ENCODE measurements around the gene IRGC. TPM values are rescaled to one million over a fixed set of nuclear protein-coding genes. Genes with fewer than 3 reads are reported as not detected.
A peak's percentile ranks its signal among the peaks of the same experiment; 100 is the strongest.

The IRGC gene
- total RNA-seq, 1 donor = not detected

DNA sequence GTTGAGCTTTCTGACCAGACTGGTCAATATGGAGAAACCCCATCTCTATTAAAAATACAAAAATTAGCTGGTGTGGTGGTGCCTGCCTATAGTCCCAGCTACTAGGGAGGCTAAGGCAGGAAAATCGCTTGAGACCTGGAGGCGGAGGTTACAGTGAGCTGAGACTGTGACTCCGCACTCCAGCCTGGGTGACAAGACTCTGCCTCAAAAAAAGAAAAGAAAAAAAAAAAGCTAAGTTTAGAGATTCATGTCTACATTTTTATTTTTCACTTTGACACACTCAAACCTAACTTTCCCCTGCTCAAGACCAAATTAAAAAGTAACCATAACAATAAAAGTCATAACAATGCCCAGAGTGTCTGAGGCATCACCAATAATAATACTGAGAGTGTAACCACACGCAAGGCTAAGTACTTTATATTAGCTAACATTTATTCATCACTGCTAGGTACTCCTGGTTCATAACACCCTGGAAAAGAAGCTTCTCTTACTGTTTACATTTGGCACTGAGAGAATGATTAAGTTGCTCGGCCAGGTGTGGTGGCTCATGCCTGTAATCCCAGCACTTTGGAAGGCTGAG, 5.7 kb downstream of the IRGC start:
- no peak for DNase-seq (ENCODE audit: low read depth in 2 of 3, low spot score in 2 of 3)

DNA sequence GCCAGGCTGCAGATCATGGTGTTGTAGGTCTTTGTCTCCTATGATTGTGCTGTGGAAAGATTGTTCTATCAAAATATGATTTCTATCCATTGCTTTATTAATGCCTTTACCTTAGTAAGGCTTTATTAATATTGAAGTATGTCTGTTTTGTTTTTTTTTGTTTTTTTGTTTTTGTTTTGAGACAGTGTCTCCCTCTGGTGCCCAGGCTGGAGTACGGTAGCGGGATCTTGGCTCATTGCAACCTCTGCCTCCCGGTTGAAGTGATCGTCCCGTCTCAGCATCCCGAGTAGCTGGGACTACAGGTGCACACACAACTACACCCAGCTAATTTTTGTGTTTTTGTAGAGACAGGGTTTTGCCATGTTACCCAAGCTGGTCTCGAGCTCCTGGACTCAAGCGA, 7.7 kb downstream of the IRGC start:
- DNase-seq (ENCODE audit: low read depth in 2 of 3, low spot score in 2 of 3) = no peak

DNA sequence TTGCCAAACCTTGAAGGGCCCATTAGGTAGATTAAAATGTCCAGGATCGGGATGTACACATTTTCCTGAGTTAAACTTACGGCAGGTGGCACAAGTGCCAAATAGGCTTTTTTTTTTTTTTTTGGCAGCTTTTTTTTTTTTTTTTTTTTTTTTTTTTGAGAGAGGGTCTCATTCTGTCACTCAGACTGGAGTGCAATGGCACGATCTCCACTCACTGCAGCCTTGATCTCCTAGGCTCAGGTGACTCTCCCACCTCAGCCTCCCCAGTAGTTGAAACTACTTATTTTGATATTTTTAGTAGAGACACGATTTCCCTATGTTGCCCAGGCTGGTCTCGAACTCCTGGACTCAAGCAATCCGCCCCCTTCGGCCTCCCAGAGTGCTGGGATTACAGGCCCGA, 9.0 kb downstream of the IRGC start:
- no peak for DNase-seq (ENCODE audit: low read depth in 2 of 3, low spot score in 2 of 3)

DNA sequence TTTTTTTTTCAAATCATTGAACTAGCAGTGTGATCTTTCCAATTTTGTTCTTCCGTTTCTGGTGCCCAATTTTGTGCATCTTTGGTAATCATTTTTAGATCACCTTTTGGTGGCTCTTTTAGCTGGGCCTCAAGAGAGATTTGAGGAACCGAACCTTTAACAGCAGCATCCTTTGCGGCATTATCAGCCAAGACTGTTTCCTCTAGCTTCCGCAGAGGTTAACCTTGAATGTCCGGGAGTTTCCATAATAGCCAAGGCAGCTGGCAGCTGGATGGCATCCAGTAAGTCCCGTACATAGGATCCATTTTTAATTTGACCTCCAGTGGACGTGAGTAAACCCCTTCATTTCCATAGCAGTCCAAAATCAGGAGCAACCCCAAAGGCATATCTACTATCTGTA, 9.6 kb downstream of the IRGC start:
- peak in 2 of 3 donors; percentile 68 to 82 for DNase-seq (ENCODE audit: low read depth in 2 of 3, low spot score in 2 of 3)

DNA sequence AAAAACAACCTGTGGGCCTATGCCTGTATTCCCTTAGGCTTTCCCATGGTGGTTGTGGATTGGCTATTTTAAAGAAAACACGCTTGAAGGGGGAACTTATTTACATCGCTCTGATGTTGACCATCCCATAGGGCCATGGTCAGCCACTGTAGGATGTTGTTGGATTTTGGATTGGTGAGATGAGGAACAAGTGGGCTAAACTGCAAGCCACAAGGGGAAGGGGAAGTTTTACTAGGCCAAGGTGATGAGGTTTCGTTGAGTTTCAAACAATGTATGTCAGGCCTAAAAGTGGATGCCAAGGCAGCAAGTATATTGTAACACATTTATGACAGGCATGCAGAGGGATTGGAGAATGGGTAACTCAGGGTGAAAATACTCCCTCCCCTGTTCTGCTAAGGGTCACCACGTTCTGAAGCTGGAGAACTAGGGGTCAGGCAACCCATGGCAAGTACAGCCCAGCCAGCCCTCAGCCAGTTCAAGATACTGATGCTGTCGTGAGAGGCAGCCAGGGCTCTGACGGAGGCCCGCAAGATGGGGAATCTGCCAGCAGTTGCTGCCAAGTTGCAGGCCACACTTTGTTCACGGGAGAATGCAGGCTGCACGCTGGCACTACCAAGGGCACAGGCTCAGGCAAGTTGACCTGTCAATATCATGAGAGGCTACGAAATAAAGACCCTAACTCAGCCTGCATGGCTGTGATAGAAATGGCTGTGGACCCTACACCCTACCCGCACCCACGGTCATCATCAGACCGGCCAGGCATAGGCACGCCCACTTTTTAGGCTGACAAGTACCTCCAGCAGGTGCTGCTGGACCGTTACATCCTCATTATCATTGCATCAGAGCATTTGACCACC, 11.1 kb downstream of the IRGC start:
- DNase-seq (ENCODE audit: low read depth in 2 of 3, low spot score in 2 of 3) = peak in 1 of 3 donors; percentile 52

DNA sequence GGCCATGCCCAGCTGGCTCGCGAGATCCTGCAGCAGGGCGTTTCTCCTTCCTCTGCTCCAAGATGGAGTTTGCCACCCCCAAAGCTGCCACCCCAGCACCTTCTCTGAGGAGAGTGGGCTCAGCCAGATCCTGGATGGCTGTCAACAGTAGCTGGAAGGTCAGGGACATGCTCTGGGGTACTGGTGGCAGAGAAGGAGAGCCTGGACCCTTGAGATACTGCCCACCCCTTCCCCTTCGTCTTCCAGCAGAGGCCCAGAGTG, 11.6 kb downstream of the IRGC start:
- no peak for DNase-seq (ENCODE audit: low read depth in 2 of 3, low spot score in 2 of 3)

DNA sequence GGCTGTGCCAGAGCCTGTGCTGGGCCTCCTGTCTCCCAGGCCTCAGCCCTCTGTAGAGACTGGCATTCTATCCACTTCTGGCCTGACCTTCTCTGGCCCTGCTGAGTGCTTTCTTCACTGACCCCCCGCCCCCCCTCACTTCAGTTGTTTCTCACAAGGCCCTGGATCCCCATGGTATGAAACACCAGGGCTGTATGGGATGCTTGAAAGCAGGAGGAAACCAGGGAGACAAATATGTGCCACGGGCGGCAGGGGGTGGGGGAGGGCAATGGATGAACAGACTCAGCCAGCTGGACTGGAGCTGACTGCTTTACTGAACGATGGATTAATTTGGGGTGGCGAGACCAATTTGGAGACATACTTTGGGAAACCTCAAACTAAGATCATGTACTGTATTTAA, 14.0 kb downstream of the IRGC start:
- DNase-seq (ENCODE audit: low read depth in 2 of 3, low spot score in 2 of 3) = no peak

DNA sequence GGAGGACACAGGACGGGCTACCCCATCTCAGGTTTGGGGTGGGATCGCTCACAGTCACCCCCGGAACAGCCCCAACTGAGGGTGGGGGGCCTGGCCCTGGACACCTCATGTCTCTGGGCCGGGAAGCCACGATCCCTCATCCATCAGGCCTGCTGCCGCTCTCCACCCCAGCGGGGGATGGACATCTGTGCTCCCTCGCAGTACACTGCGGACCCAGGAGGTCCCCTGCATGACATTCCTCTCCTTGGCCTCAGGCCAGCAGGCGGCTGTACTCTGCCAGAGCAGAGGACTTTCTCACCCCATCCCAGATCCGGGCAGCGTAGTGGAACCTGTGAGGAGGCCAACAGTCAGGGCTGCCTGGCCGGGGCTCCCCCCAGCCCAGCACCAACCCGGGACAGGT, 15.5 kb downstream of the IRGC start:
- DNase-seq (ENCODE audit: low read depth in 2 of 3, low spot score in 2 of 3) = no peak

DNA sequence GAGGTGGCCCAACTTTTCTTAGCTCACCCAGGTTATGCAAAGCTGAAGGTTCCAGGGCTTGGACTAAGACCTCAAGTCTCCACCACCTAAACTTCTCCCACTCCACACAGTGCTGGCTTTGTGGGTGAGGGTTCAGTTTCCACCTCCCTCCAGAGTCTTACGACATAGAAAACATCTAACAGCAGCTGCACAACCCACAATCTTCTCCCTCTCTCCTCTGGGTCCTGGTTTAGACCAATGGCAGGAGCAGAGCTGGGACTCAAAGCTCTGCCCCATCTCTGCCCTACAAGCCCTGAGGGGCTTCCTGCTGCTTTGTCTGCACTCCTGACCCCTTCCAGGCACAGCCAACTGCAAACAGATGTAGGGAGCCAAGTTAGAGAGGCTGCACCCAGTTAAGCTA, 16.0 kb downstream of the IRGC start:
- no peak for DNase-seq (ENCODE audit: low read depth in 2 of 3, low spot score in 2 of 3)

DNA sequence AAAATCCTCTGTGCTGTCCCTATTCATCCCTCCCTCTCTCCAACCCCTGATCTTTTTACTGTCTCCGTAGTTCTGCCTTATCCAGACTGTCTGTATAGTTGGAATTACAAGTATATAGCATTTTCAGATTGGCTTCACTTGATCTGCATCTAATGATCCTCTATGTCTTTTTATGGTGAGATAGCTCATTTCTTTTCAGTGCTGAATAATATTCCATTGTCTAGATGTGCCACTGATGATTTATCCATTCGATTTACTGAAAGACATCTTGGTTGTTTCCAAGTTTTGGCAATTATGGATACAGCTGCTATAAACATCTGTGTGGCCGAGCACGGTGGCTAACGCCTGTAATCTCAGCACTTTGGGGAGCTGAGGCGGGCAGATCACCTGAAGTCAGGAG, 19.1 kb downstream of the IRGC start:
- DNase-seq (ENCODE audit: low read depth in 2 of 3, low spot score in 2 of 3) = no peak

DNA sequence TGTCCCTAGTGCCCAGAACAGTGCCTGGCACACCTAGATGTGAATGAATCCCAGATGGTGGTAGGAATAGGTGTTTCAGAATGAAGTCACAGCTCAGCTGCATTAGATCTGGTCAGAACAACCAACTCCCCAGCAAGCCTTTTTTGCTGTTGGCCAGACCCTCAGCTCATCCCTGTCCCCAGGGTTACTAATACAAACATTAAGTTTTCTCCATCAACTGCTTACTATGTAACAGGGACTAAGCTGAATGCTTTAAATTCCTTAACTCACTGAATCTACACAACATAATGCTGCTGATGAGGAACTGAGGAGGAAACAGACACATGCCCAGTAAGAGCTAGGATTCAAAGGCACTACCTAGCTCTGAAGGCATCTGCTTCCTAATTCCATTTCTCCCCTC, 20.1 kb downstream of the IRGC start:
- no peak for DNase-seq (ENCODE audit: low read depth in 2 of 3, low spot score in 2 of 3)

DNA sequence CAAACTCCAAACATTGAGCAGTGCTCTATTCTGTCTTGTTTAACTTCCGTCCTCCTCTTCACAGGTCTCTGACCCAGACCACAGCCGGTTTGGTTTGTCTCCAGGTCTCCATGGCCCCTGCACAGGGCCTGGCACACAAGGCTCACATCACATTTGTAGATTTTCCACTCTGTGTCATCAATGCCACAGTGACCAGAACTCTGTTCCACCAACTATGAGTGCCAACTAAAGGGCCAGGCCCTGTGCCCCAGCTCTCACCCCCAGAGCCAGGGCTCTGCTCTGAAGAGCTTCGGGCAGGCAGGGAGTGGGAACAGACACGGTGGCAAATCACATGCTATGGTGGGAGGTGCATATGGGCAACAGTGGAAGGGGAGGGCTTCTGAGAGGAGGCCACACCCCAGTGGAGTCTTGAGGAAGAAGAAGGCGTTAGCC, 22.9 kb downstream of the IRGC start:
- DNase-seq (ENCODE audit: low read depth in 2 of 3, low spot score in 2 of 3) = no peak

DNA sequence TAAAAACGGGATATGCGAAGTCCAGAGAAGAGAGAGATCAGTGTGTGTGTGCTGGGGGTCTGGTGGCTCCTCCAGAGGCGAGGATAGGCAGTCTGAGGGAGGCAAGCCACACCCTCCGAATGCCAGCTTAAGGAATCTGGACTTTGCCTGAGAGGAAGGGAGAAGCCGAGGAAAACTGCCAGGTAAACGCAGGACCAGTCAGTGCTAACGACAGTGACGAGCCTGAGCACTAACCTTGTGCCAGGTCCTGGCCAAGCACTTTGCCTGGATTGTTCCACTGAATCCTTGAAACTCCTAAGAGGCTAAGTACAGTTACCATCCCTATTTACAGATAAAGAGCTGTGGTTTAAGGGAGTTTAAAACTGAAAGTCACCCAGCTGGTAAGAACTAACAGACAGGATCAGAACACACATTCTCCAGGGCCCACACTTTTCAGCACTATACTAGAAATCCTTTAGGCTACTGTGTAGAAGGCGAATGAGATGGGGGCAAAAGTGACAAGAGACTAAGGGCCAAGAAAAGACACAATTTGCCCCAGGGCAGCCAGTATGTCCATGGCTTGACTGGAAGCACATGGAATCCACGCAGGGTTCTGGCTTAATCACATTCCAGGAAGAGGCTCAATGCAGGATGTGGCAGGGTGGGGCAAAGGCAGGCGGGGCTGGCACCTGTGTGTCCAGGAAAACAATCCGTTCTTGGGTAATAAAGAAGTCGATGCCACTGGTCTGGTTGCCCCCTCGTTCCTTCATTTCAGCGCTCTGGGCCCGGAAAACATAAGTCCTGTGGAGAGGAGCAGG, 23.8 kb downstream of the IRGC start:
- DNase-seq (ENCODE audit: low read depth in 2 of 3, low spot score in 2 of 3) = no peak

DNA sequence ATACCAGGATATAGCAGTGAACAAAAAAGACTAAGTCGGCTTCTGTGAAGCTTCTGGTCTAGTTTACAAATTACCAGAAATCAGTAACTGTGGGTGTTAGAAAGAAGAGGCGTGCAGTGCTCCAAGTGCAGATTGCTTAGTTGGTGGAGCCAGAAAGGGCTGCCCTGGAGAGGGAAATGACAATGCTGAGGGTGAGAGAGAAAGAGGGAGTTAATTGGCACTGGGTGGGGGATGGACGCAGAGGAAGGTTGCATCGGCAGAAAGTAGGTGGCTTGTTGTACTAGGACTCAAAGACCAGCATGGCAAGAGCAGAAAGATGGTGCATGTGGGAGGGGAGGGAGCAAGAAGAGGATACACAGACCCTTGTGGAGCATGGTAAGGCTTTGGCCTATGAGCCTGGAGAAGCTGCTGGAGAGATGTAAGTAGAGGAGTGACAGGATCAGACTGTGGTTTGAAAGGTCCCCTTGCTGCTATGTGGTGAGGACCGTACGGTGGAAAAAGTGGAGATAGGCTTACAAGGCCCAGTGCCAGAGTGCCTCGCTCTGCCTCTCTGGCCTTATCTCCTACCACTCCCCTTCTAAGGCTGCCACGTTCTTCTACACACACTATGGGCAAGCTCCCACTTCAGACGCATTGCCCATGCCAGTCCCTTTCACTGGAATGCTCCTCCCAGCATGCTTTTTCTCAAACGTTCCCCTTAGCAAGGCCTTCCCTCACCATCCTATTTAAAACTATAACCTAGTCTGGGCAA, 25.4 kb downstream of the IRGC start:
- no peak for DNase-seq (ENCODE audit: low read depth in 2 of 3, low spot score in 2 of 3)

DNA sequence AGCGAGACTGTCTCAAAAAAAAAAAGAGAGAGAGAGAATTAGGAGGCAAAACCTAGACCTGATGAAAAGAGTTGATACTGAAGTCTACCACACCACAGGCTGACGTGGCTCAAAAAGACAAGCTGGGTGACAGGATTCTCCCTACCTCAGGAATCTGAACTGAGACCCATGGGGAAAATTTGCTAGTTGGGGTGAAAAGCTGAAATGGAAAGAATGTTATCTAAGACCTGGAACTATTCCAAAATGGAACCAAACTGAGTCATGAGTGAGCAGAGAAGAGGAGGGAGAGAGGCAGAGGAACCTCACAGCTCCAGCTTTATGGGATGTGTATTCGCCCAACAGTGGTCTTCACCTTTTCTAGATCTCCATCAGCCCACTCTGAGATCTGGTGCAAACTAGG, 27.2 kb downstream of the IRGC start:
- DNase-seq (ENCODE audit: low read depth in 2 of 3, low spot score in 2 of 3) = no peak

DNA sequence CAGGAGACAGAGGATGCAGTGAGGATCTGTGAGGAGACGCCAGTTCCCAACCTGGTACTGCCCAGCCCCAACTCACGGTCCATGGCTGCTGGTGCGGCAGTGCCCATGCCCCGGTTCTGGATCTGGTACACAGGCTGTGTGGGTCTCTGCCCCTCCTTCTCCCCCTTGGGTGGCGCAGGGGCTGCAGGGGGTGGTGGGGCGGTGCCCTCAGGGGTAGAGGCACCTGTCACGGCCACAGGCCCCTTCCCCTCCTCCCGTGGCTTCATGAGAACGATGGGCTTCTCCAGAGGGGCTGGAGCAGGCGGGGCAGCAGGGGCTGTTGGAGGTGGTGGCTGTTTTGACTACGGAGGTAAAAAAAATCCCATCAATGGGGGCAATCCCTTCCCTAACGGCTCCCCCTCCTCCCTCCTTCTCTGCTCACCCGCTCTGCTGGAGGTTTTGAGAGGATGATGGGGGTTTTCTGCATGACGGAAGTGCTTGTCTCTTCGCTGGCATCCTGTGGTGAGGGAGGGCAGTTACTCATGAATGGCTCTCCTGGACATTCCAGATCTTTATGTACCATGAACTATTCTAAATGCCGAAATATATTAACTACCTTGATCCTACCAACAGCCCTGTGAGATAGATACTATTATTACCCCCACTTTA, 31.8 kb downstream of the IRGC start:
- DNase-seq (ENCODE audit: low read depth in 2 of 3, low spot score in 2 of 3) = no peak

DNA sequence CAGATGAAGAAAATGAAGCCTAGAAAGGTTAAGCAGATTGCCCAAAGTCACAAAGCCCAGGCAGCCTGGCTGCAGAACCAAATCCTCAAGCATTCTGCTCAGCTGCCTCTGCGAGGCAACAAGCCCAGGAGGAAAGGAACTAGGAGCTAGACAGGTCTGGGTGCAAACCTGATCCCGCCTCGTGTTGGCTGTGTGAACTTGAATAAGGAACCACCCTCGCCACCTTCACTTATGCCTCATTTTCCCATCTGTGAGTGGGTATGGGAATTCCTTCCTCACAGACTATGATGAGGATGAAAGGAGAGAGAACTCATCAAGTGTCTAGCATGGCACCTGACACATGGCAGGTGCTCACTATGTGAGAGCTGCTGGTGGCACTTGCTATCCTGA, 32.3 kb downstream of the IRGC start:
- no peak for DNase-seq (ENCODE audit: low read depth in 2 of 3, low spot score in 2 of 3)

DNA sequence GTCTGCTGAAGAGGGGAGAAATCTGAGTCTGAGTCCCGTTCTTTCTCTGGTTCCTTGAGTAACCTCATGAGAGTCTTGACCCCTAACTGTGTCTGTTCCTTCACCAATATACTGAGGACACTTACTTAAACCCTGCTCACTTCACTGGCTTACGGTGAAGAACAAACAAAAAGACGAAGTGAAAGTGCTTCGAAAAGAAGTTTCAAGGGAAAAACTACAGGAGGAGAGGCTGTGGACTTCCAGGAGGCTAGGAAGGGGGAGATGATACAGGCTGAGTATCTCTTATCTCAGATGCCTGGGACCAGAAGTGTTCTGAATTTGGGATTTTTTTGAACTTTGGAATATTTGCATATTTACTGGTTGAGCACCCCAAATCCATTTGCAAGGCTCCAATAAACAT, 32.8 kb downstream of the IRGC start:
- no peak for DNase-seq (ENCODE audit: low read depth in 2 of 3, low spot score in 2 of 3)

DNA sequence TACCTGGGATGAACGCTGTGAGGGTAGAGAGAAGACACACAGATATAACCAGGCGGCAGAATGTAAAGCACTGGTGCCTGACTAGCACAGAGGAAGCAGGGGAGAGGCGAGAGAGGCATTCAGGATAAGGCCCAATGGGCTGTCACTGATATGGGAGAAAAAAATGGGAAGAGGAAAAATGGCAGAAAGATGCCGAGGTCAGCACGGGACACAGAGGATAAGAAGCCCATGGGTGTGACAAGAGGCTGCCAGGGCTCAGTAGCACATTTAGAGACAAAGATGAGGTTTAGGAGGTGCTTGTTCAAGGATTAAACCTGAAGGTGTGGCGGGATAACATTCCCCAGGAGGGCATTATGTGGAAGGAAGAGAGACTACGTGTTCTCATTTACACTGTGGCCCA, 33.3 kb downstream of the IRGC start:
- no peak for DNase-seq (ENCODE audit: low read depth in 2 of 3, low spot score in 2 of 3)

DNA sequence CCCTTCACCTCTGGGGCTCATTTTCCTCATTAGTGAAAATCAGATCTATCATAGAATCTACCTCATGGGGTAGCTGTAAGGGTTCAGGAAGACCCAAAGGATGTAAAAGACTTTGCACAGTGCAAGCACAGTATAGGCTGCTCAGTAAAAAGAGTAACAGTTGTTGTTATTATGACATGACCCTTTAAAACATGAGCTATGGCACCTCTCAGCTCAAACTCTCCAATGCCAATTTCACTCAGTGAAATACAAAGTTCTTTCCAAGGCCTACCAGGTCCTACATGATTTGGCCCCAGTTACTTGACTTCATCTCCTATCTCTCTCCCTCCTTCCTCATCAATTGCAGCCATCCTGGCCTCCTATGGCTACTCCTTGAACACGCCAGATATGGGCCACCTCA, 34.0 kb downstream of the IRGC start:
- DNase-seq (ENCODE audit: low read depth in 2 of 3, low spot score in 2 of 3) = no peak

Measured in hematopoietic multipotent progenitor cell (in vitro differentiated cells).